Astrocyte (in vitro differentiated cells and primary cell): ENCODE results near the gene TSC2. TPM values are rescaled to one million over a fixed set of nuclear protein-coding genes. Genes with fewer than 3 reads are reported as not detected.
A peak's percentile ranks its signal among the peaks of the same experiment; 100 is the strongest.

Source experiments
- DNase-seq: peaks from one replicate; pipeline ENCODE4 v3.0.0-alpha.2; 2010; ENCODE audit warnings: low read depth
- FAIRE-seq: peaks from 2 replicates; lab custom pipeline; 2011; peaks lifted over from hg19 to GRCh38; lab: Jason Lieb, UNC
- H2AFZ ChIP-seq: 2 replicates; pipeline ENCODE4 v1.6.0; 2012; ENCODE audit warnings: low read depth, low read length, inconsistent platforms
- H3K27ac ChIP-seq: 2 replicates; pipeline ENCODE4 v1.5.1; 2011; ENCODE audit warnings: low read depth, low read length, inconsistent platforms
- H3K27me3 ChIP-seq: 2 replicates; pipeline ENCODE4 v1.6.0; 2011; ENCODE audit warnings: low read length, inconsistent platforms; ENCODE audit not compliant: insufficient read depth
- H3K36me3 ChIP-seq: 2 replicates; pipeline ENCODE4 v1.5.1; 2011; ENCODE audit warnings: low read length, inconsistent platforms; ENCODE audit not compliant: insufficient read depth
- H3K4me1 ChIP-seq: 2 replicates; pipeline ENCODE4 v1.5.1; 2011; ENCODE audit warnings: low read length, inconsistent platforms; ENCODE audit not compliant: insufficient read depth
- H3K4me2 ChIP-seq: 2 replicates; pipeline ENCODE4 v1.6.0; 2012; ENCODE audit warnings: low read length, inconsistent platforms
- H3K4me3 ChIP-seq: 2 replicates; pipeline ENCODE4 v1.5.1; 2011; ENCODE audit warnings: low read depth, mild to moderate bottlenecking, low read length, inconsistent platforms; ENCODE audit not compliant: insufficient read depth
- H3K79me2 ChIP-seq: 2 replicates; pipeline ENCODE4 v1.6.0; 2012; ENCODE audit warnings: mild to moderate bottlenecking, low read length, inconsistent platforms; ENCODE audit not compliant: insufficient read depth
- H3K9ac ChIP-seq: 2 replicates; pipeline ENCODE4 v1.6.0; 2012; ENCODE audit warnings: mild to moderate bottlenecking, low read length, inconsistent platforms
- H3K9me3 ChIP-seq: 2 replicates; pipeline ENCODE4 v1.5.1; 2012; ENCODE audit warnings: low read depth, mild to moderate bottlenecking, low read length, inconsistent platforms; ENCODE audit not compliant: insufficient read depth
- H4K20me1 ChIP-seq: 2 replicates; pipeline ENCODE4 v1.6.0; 2012; ENCODE audit warnings: low read length, inconsistent platforms; ENCODE audit not compliant: insufficient read depth
- H3K27ac Mint-ChIP-seq: one replicate; pipeline ENCODE4 v1.8.0; 2021; ENCODE audit warnings: mild to moderate bottlenecking, mixed read lengths; ENCODE audit not compliant: unreplicated experiment
- H3K27me3 Mint-ChIP-seq: one replicate; pipeline ENCODE4 v1.8.0; 2021; ENCODE audit warnings: low read depth, mixed read lengths; ENCODE audit not compliant: unreplicated experiment
- H3K36me3 Mint-ChIP-seq: one replicate; pipeline ENCODE4 v1.8.0; 2021; ENCODE audit warnings: low read depth, mixed read lengths; ENCODE audit not compliant: unreplicated experiment
- H3K4me1 Mint-ChIP-seq: one replicate; pipeline ENCODE4 v1.8.0; 2021; ENCODE audit warnings: low read depth, mixed read lengths; ENCODE audit not compliant: unreplicated experiment
- H3K4me3 Mint-ChIP-seq: one replicate; pipeline ENCODE4 v1.8.0; 2021; ENCODE audit warnings: mild to moderate bottlenecking, moderate library complexity, mixed read lengths; ENCODE audit not compliant: unreplicated experiment
- H3K9me3 Mint-ChIP-seq: one replicate; pipeline ENCODE4 v1.8.0; 2021; ENCODE audit warnings: mild to moderate bottlenecking, mixed read lengths; ENCODE audit not compliant: unreplicated experiment
- CTCF ChIP-seq: IDR thresholded peaks from 2 replicates; pipeline ENCODE4 v1.5.1; 2011; ENCODE audit warnings: low read depth, mild to moderate bottlenecking, inconsistent platforms, low read length, moderate library complexity; ENCODE audit not compliant: insufficient read depth
- EZH2 ChIP-seq: IDR thresholded peaks from 2 replicates; pipeline ENCODE4 v1.6.1; 2012; ENCODE audit warnings: mild to moderate bottlenecking, low read length, inconsistent platforms; ENCODE audit not compliant: insufficient read depth
- total RNA-seq: library from RNA; stranded (reverse); gene quantifications from 2 replicates; pipeline ENCODE4 v1.2.1, GENCODE V29; 2021

The TSC2 gene
- total RNA-seq, 1 donor from 2014 or later = 89.5 TPM

- Mint-ChIP-seq H3K9me3 (no peaks in the 10 kb centered on the region), H3K27me3 (no peaks in the 10 kb centered on the region), H3K4me1 (no peaks in the 10 kb centered on the region), H3K27ac (no peak overlapping the region), H3K36me3 (peaks cover 8% of the 10 kb centered on the region), H3K4me3 (no peak overlapping the region)
- H3K9ac ChIP-seq = no peak overlapping the region
- H3K79me2 ChIP-seq = no peaks in the 10 kb centered on the region
- H3K9me3 ChIP-seq = no peaks in the 10 kb centered on the region
- H2AFZ ChIP-seq = no peak overlapping the region
- H4K20me1 ChIP-seq = peaks cover 26% of the 10 kb centered on the region
- H3K27ac ChIP-seq = no peak overlapping the region
- no peak overlapping the region for H3K4me2 ChIP-seq
- H3K36me3 ChIP-seq = no peaks in the 10 kb centered on the region
- DNase-seq = no peak
- no peaks in the 10 kb centered on the region for H3K27me3 ChIP-seq
- no peaks in the 10 kb centered on the region for H3K4me1 ChIP-seq
- no peak for TF ChIP-seq CTCF
- TF ChIP-seq EZH2 = no peak
- no peak overlapping the region for H3K4me3 ChIP-seq
- FAIRE-seq = no peak
Measured at GRCh38 chr16:2085669-2086068, 37.9 kb downstream of the TSC2 start.

GRCh38 chr16:2086106-2086742, 38.4 kb downstream of the TSC2 start:
- Histone ChIP-seq H3K4me2 (no peak overlapping the region), H3K79me2 (no peaks in the 10 kb centered on the region), H3K9ac (no peak overlapping the region), H3K36me3 (no peaks in the 10 kb centered on the region), H3K4me3 (no peak overlapping the region), H3K27ac (no peak overlapping the region), H4K20me1 (peaks cover 28% of the 10 kb centered on the region), H3K9me3 (no peaks in the 10 kb centered on the region), H3K27me3 (no peaks in the 10 kb centered on the region), H2AFZ (no peak overlapping the region), H3K4me1 (no peaks in the 10 kb centered on the region)
- DNase-seq (no peak), FAIRE-seq (no peak)
- TF ChIP-seq CTCF (no peak), EZH2 (no peak)
- Mint-ChIP-seq H3K27ac (peak overlapping the region; percentile 34), H3K9me3 (no peaks in the 10 kb centered on the region), H3K4me3 (no peak overlapping the region), H3K36me3 (peaks cover 8% of the 10 kb centered on the region), H3K27me3 (no peaks in the 10 kb centered on the region), H3K4me1 (no peaks in the 10 kb centered on the region)
